Cortex of kidney (tissue), 1 donor: ENCODE results near the gene SV2B.
"Not testable (repeated sequence)": the region's sequence is repeated elsewhere in the genome, so short reads cannot be mapped to it uniquely, and the experiment has no call there.

ENCODE experiments used
- DNase-seq: peaks from one replicate; lab custom pipeline; 2025; lab: John Stamatoyannopoulos, UW

Gene SV2B

DNA sequence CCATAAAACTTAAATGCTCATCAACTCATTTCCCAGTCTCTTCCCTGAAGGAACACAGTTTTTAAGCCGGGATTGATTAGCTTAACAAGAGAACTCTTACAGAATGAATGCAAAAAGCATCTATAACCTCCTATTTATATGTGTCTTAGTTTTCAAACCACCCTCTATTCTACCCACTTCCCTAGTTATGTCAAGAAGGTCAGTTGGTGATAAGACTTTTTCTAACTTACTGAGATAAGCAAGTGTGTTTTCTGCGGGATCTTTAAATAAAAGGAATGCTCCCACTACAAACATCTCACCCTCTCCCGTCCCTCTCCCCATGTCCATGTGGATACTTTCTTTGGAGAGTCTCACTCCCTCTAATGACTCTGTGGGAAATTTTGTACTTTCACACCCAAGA, 218.5 kb downstream of the SV2B start:
- no peak for DNase-seq

DNA sequence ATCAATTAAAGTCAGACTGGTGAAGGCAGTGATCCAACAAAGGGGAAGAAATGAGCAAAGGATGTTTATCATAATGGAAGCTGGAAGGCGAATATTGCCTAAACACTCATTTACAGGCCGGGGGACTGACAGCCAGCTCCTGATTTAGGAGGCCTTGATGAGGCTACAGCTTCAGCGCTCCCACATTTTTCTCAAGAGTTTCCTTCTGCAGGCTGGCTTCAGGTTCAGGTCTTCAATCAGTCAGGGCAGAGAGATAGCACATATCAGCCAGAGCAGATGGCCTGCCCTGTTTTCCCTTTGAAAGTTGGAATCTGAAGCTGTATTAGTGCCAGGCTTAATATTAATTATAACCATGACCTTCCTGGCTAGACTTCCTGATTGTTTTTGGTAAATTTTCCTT, 218.9 kb downstream of the SV2B start:
- no peak for DNase-seq

DNA sequence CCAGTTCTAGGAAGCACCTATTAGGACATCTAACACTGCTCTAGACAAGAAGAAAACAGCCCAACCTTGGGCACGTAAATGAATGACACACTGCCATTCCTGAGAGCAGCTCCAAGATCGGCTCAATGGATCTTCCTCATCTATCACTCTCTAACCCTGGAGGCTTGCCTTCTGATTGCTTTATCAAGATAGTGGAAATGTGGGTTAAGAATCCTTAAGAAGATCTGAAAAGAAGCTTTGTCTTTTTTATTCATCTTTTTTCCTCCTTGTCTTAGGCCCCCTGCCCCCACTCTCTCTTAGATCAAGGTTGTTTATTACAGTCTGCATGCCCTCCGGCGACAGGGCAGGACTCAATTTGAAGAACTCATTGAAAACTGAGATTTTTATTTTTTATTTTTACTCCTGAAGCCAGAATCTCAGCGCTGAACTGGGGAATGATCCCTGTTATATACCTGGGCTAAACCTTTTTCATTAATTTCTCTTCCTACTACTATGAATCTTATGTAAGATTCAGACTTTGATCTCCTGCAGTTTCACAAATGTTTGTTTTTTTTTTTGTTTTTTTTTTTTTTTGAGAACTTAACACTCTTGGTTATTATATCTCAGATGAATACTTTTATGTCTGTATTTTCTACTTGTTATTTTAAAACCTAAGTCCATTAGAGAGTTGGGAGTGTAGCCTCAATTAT, 219.5 kb downstream of the SV2B start:
- no peak for DNase-seq

DNA sequence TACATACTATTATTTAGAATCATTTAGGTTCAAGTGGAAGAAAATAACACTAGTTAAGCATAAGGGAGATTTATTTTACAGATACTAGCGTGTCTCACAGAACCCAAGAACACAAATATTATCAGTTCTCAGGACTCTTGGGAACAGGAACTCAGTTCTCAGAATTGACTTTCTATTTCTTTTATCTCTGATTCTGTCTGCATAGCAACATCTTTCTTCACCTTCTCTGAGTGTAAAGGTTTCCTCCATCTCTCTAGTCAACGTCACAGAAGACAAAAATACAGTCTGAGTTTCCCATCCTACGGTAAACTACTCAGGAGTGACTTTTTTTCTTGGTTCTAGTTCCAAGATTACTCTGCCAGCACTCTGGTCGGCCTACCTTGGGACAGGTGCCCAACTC, 220.0 kb downstream of the SV2B start:
- DNase-seq = no peak

DNA sequence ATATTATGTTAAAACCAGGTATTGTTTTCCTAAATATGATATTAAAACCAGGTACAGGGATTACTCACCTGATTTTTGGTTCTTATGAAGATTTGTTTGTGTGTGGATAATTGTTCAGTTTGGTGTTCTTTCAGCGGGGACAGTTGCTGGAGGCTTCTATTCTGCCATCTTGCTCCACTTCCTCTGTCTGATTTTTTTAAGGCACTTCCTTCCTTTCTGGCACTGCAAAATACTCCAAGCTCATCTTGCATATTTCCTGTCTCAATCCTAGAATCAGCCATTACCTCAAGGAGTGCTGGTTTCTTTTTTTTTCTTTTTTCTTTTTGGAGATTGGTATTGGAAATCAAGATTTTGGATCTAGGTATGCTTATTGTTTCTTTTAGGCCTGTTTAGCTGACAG, 229.9 kb downstream of the SV2B start:
- DNase-seq = no peak

DNA sequence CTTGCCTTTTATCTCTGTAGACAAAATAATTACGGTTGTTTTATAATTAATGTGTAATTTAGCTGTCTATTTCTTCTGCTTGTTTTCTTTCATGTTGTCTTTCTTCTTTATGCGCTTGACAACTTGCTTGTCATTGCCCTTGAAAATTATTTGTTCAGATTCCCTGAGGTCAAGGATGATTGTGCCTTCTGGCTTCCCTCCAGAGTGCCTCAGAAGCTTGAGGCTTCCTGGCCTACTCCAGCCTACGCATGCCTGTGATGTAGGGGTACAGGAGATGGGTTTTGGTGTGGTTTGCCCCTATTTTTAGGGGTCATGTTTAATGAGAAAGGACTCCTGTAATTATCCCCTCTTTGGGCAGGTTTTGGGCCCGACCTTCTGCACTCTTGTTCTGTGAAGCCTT, 231.5 kb downstream of the SV2B start:
- DNase-seq = no peak

DNA sequence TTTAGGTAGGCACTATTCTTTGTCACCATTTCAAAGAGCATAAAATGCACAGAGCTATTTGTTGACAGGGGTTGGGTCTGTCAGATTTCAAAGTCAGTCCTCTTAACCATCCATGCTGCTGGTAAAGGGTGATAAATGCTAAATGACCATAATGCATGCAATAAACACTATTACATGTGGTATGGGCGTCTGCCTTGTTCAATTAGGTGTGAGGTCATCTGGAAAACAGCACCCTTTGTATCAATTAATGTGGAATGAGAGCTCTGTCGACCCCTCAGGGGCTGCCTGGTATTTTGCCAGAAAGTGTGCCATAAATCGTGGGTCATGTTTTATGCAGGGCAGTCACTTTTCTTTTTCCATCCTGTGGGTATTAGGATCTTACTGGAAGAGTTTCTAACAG, 235.6 kb downstream of the SV2B start:
- DNase-seq = no peak

DNA sequence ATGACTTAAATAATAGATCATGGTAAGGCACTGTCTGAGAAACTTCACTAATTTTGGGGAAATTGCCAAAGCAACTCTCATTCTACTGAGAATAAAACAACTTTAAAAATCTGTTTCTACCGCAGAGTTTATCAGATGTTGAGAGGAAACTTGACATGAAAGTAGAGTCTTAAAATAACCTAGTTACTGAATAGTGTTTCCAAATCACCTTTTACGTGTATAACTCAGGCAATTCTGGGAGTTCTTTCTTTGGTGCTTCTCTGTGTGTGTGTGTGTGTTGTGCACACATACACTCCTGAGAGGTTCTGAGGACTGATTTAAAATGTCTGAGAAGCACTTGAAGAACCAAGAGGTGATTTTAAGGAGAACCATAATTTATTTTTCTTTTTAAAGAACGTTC, 236.6 kb downstream of the SV2B start:
- DNase-seq = no peak

DNA sequence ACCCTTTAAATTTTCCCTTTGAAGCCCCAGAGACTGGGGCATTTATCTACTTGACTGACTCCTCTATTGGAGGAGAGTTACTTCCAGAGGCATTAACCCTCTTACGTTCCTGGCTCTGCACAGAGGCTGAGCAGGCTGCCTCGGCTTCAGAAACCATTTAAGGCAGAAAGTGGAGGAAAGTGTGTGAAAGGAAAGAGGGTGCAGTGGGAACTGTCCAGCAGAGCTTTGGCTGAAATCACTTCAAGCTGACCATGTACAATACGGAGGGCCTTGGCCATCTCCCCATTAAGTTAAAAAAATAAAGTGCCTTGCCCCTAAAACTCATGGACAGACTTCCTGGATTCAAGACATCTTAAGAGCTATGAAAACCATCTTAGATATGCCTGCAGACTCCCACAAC, 238.7 kb downstream of the SV2B start:
- no peak for DNase-seq

DNA sequence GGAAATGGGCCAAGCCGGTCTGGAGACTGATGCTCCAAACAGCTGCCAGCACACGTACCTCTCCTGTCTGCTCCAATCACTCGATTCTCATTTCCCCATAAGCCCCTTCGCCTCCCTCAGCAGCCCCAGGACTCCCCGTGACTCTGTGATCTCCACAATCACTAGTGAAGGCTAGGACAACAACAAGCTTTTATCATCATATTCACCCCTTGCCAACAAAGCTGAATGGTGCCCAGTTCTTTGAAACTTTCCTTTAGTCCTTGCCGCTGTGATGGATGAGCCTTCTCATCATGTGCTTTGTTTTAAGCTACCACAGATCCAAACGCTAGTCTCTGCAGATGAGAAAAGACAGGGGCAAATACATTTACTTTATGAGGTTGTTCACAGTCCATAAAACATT, 242.0 kb downstream of the SV2B start:
- no peak for DNase-seq

DNA sequence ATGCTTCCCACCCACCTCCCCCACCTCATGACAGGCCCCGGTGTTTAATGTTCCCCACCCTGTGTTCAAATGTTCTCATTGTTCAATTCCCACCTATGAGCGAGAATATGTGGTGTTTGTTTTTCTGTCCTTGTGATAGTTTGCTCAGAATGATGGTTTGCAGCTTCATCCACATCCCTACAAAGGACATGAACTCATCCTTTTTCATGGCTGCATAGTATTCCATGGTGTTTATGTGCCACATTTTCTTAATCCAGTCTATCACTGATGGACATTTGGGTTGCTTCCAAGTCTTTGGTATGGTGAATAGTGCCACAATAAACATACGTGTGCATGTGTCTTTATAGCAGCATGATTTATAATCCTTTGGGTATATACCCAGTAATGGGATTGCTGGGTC, 244.9 kb downstream of the SV2B start:
- not testable (repeated sequence) for DNase-seq

DNA sequence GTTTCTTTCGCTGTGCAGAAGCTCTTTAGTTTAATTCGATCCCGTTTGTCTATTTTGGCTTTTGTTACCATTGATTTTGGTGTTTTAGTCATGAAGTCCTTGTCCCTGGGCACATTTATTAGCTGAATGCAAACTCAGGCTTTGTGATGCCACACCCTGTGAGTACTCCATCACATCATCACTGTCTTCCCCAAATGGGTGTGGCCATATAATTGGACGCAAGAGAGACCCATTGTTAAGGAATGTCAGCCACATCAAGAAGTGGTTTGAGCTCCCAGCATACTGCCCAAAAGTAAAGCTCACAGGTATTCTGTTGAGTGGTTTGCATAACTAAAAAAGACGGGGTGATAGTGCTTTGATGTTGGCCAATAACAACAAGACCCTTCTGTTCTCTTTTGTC, 245.7 kb downstream of the SV2B start:
- no peak for DNase-seq

DNA sequence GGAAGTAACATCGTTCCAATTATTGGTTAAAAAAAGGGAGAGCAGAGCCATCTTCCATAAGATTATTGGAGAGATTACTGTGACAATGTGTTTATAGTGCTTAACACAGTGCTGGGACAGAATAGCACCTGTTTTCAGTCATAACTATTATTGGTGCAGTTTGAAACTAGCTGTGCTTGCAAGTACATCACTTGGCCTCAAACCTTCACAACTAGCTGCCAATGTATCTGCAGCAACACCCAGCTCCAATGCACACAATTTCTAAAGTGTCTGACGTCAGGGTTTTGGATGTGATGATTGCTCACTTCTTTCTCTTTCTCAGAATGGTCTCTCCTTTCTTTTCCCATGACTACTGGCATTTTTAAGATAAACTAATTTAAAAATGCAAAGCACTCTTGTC, 246.2 kb downstream of the SV2B start:
- DNase-seq = no peak

DNA sequence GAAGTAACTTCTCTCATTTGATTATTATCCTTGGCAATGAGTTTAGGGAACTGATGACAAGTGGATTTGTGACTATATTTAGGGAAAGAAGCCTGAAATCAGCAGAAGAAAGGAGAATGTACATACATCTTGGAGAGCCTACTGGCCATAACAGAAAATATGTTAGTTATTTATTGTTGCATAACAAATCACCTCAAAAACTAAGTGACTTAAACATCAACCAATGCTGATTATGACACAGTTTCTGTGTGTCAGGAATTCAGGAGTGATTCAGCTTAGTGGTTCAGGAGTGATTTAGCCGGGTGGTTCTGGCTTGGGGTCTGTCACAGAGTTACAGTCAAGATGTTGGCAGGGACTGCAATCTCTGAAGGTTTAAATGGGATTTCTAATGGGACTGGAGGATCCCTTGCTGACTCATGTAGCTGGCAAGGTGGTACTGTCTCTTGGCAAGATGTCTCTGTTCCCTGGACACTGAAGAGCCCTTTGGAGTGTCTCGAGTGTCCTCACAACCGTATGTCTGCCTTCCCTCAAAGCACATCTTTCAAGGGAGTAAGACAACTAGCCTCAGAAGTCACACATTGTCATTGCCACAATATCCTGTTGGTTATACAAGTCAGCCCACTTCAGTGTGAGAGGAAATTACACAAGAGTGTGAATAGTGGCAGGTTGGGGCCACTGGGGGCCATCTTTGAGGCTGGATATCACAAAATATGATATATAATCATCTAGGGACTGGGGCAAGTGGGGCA, 248.9 kb downstream of the SV2B start:
- DNase-seq = no peak
